K562 (cell line): ENCODE data around the gene CMTM4. TPM values are rescaled to one million over a fixed set of nuclear protein-coding genes. Genes with fewer than 3 reads are reported as not detected.

Source experiments
- ATAC-seq: fragments of 200-7000 bp; cut with Tn5 transposase; 3 replicates; pipeline ENCODE4 v1.9.1; 2020; ENCODE audit warnings: moderate library complexity
- BruUV-seq: library from RNA; stranded (reverse); fragments of 400-500 nt; replicated peaks from 2 replicates; lab custom pipeline; 2021; lab: Mats Ljungman, UMichigan
- CTCF ChIA-PET: fragments of 300-600 bp; formaldehyde crosslinking; extraction: SDS; loops from one replicate; lab custom pipeline; 2021; ENCODE audit warnings: low intra/inter-chr PET ratio; lab: Yijun Ruan, JAX
- POLR2A ChIA-PET: fragments of 300-600, 350-650 bp; sonication (Branson Sonifier 250); formaldehyde crosslinking; extraction: SDS; loops from one replicate; lab custom pipeline; 2021; ENCODE audit warnings: antibody characterized with exemption, inconsistent platforms; lab: Yijun Ruan, JAX
- DNase-seq, 4 experiments: peaks; one replicate each; pipeline versions ENCODE4 v3.0.0 to v3.0.0-alpha.2; 2011 to 2018; ENCODE audit warnings: low spot score in 3 of 4, mixed read lengths in 3 of 4; ENCODE audit errors: extremely low read depth in 1 of 4
- FAIRE-seq: peaks from 2 replicates; lab custom pipeline; 2011; peaks lifted over from hg19 to GRCh38; lab: Jason Lieb, UNC
- H2AFZ ChIP-seq: 2 replicates; pipeline ENCODE4 v1.6.0; 2011; ENCODE audit warnings: low read depth, low read length, control low read depth, inconsistent platforms
- H3K27ac ChIP-seq: fragments of 200-600 bp; 3 replicates; pipeline ENCODE4 v1.8.0; 2011; ENCODE audit warnings: low read depth, mild to moderate bottlenecking, control low read depth, inconsistent platforms, low read length, moderate library complexity, mixed read lengths; ENCODE audit errors: extremely low read depth
- H3K27me3 ChIP-seq, 2 experiments: fragments of 300-600 bp in 1 of 2; 2 replicates in 1 of 2; 3 replicates in 1 of 2; pipeline versions ENCODE4 v1.6.0 to v1.8.0; 2011; ENCODE audit warnings: inconsistent platforms in 2 of 2, low read length in 2 of 2, mild to moderate bottlenecking in 1 of 2, mixed read lengths in 1 of 2, moderate library complexity in 1 of 2; ENCODE audit not compliant: control insufficient read depth in 2 of 2, insufficient read depth in 2 of 2
- H3K36me3 ChIP-seq: fragments of 300-600 bp; 3 replicates; pipeline ENCODE4 v1.8.0; 2011; ENCODE audit warnings: mild to moderate bottlenecking, low read length, inconsistent platforms; ENCODE audit not compliant: control insufficient read depth, insufficient read depth
- H3K4me1 ChIP-seq, 2 experiments: fragments of 200-600 bp in 1 of 2; replicated peaks in 1 of 2; 2 replicates in 1 of 2; 3 replicates in 1 of 2; pipeline versions ENCODE4 v1.5.1 to v1.8.0; 2011; ENCODE audit warnings: inconsistent platforms in 2 of 2, low read length in 2 of 2, mild to moderate bottlenecking in 1 of 2, mixed read lengths in 1 of 2, moderate library complexity in 1 of 2; ENCODE audit not compliant: control insufficient read depth in 2 of 2, insufficient read depth in 2 of 2
- H3K4me2 ChIP-seq: 2 replicates; pipeline ENCODE4 v1.6.1; 2011; ENCODE audit warnings: low read length, control low read depth, inconsistent platforms, mixed read lengths; ENCODE audit not compliant: insufficient read depth
- H3K4me3 ChIP-seq: fragments of 200-600 bp; sonication (generic), shearing (Covaris generic); 2 replicates; pipeline ENCODE4 v1.5.1; 2016; ENCODE audit warnings: control low read depth, inconsistent platforms
- H3K79me2 ChIP-seq: fragments of 200-600 bp; 3 replicates; pipeline ENCODE4 v1.8.0; 2011; ENCODE audit warnings: low read length, inconsistent platforms; ENCODE audit not compliant: control insufficient read depth, insufficient read depth
- H3K9ac ChIP-seq, 2 experiments: 2 replicates each; pipeline versions ENCODE4 v1.6.0 to v1.6.1; 2011; ENCODE audit warnings: low read depth in 2 of 2, low read length in 2 of 2, control low read depth in 1 of 2, inconsistent platforms in 1 of 2, mild to moderate bottlenecking in 1 of 2, mixed read lengths in 1 of 2; ENCODE audit not compliant: insufficient read depth in 1 of 2
- H3K9me1 ChIP-seq: one replicate; pipeline ENCODE4 v1.6.0; 2011; ENCODE audit warnings: inconsistent platforms, mild to moderate bottlenecking, low read length, moderate library complexity; ENCODE audit not compliant: control insufficient read depth, insufficient read depth
- H3K9me3 ChIP-seq: replicated peaks from 2 replicates; pipeline ENCODE4 v1.5.1; 2011; ENCODE audit warnings: low read depth, low read length, inconsistent platforms; ENCODE audit not compliant: control insufficient read depth, insufficient read depth
- H4K20me1 ChIP-seq: replicated peaks from 2 replicates; pipeline ENCODE4 v1.6.1; 2011; ENCODE audit warnings: low read length, inconsistent platforms, mixed read lengths; ENCODE audit not compliant: control insufficient read depth, insufficient read depth
- FOXA1 ChIP-seq: fragments of 450-650 bp; IDR thresholded peaks from 2 replicates; pipeline ENCODE4 v1.6.1; 2016; ENCODE audit warnings: mild to moderate bottlenecking, borderline replicate concordance
- POU5F1 ChIP-seq: fragments of 150-350 bp; IDR thresholded peaks from 2 replicates; pipeline ENCODE4 v1.6.1; 2014; ENCODE audit warnings: borderline replicate concordance, low read length, low read depth, mild to moderate bottlenecking; ENCODE audit not compliant: partially characterized antibody
- PPARD ChIP-seq: fragments of 250-450 bp; sonication (Bioruptor Pico); IDR thresholded peaks from 2 replicates; pipeline ENCODE4 v1.8.0; 2022; ENCODE audit warnings: inconsistent platforms, mild to moderate bottlenecking, moderate library complexity
- RBM14 ChIP-seq: fragments of 200-400 bp; formaldehyde crosslinking; IDR thresholded peaks from 2 replicates; pipeline ENCODE4 v1.6.1; 2018; ENCODE audit warnings: low read depth, mild to moderate bottlenecking, low read length, moderate library complexity, borderline replicate concordance; ENCODE audit not compliant: insufficient read depth
- SPI1 ChIP-seq: IDR thresholded peaks from 2 replicates; pipeline ENCODE4 v1.6.1; 2011; ENCODE audit warnings: low read depth, low read length, control low read depth, borderline replicate concordance
- ZBTB7A ChIP-seq: IDR thresholded peaks from 2 replicates; pipeline ENCODE4 v1.6.1; 2011; ENCODE audit warnings: low read depth, mild to moderate bottlenecking, low read length, moderate library complexity, borderline replicate concordance; ENCODE audit not compliant: control insufficient read depth
- ZNF143 ChIP-seq: sonication (generic); formaldehyde crosslinking; IDR thresholded peaks from 2 replicates; pipeline ENCODE4 v1.9.0; 2022; ENCODE audit warnings: mild to moderate bottlenecking, missing genetic modification reagents
- ZNF398 ChIP-seq: fragments of 250-450 bp; sonication (Bioruptor Pico); IDR thresholded peaks from 2 replicates; pipeline ENCODE4 v1.8.0; 2021; ENCODE audit warnings: moderate library complexity, mild to moderate bottlenecking, inconsistent platforms
- ZNF77 ChIP-seq: fragments of 250-450 bp; sonication (Bioruptor Pico); IDR thresholded peaks from 2 replicates; pipeline ENCODE4 v1.5.0; 2020
- WGBS: fragments of 100-300 bp; shearing (Covaris generic); methylation state at CpG from one replicate; pipeline ENCODE4 v1.1.6; 2016; ENCODE audit warnings: low coverage, mixed read lengths; ENCODE audit not compliant: insufficient coverage; ENCODE audit errors: missing lambda C conversion rate; 5-methylcytosine and 5-hydroxymethylcytosine counted together
- in situ Hi-C: fragments of 300-500 bp; cut with MboI; formaldehyde crosslinking; loops from 4 replicates; pipeline ENCODE4 v1.15.0; 2018; ENCODE audit warnings: inconsistent platforms, mixed read lengths
- intact Hi-C: fragments of 100-400 bp; cut with micrococcal nuclease; formaldehyde crosslinking; loops from 2 replicates; pipeline ENCODE4 v1.14.2; 2022
- polyA plus RNA-seq, 8 experiments: library from polyadenylated mRNA; depleted of rRNA in 4 of 8; stranded (reverse) in 5 of 8; unstranded in 3 of 8; fragments of >200 nt; fragmentation: Nextera tagmentation in 2 of 8; fragmentation: Illumina TruSeq in 1 of 8; extraction: Ambion mirVana in 2 of 8; extraction: Trizol in 1 of 8; gene quantifications; 2 replicates each; pipeline versions ENCODE4 v1.2.1 to v1.2.3, GENCODE V29; 2011 to 2014; ENCODE audit warnings: inconsistent platforms in 1 of 8, missing spikeins in 1 of 8
- total RNA-seq, 7 experiments: library from RNA; depleted of rRNA in 6 of 7; stranded (reverse); fragments of >200 nt in 6 of 7; fragmentation: Illumina TruSeq in 2 of 7; extraction: Trizol in 2 of 7; gene quantifications; 2 replicates each; pipeline versions ENCODE4 v1.2.1 to v1.2.3, GENCODE V29; 2011 to 2021; ENCODE audit warnings: low replicate concordance in 1 of 7

Gene CMTM4
- total and polyA plus RNA-seq, 9 of the 15 experiments (the other 6 are each of a cell fraction or from before 2014, with no cell fraction given), result 2.0 to 21.3 (median 12.5) TPM

GRCh38 chr16:66608241-66609138 is 88.1 kb downstream of the CMTM4 start (continued):
- TF ChIP-seq ZNF398 (no peak), ZNF143 (CRISPR knock-in tag) (no peak), RBM14 (no peak), POU5F1 (no peak), ZNF77 (no peak)

- no peak for FAIRE-seq
- Histone ChIP-seq H3K9me3 (no peaks in the 10 kb centered on the region; the same call in 1 of the 2 replicates), H3K27ac (peak overlapping the region; percentile 92), H2AFZ (no peak overlapping the region), H3K9me1 (no peaks in the 10 kb centered on the region), H3K27me3 (no peaks in the 10 kb centered on the region), H3K36me3 (peaks cover 39% of the 10 kb centered on the region; the same call in 2 of the 3 replicates), H3K79me2 (peaks cover 17% of the 10 kb centered on the region), H3K4me2 (peak overlapping the region; percentile 70), H3K4me1 (peaks cover 25 to 61% of the 10 kb centered on the region in 2 experiments), H3K9ac (peak overlapping the region; percentile 80 to 95), H3K4me3 (peak overlapping the region; percentile 91), H4K20me1 (peaks cover 4% of the 10 kb centered on the region; the same call in 1 of the 2 replicates)
- TF ChIP-seq PPARD (CRISPR knock-in tag) (no peak), FOXA1 (no peak), SPI1 (peak; percentile 73), ZBTB7A (peak; percentile 18; the same call in 1 of the 2 replicates)
- in situ Hi-C loops, result loop anchor here (5.0 kb wide), 1 partner anchor 261 kb away; no protein-coding TSS in a partner anchor
- POLR2A ChIA-PET, result interaction anchor here (0.7 to 2.9 kb wide), 4 partner anchors 13 to 228 kb away, joined by 3 to 31 read pairs (median 3); no protein-coding TSS in a partner anchor
- WGBS, result 48% methylated on average over 9 of the region's 10 CpGs
- BruUV-seq, result TSS peak; percentile 53
- ATAC-seq, result no peak
- intact Hi-C loops, result loop anchor here (5.0 kb wide), 2 partner anchors 86 to 199 kb away; no protein-coding TSS in a partner anchor
- no peak for DNase-seq
- CTCF ChIA-PET, result interaction anchor here (0.6 kb wide), 1 partner anchor 260 kb away, joined by 3 read pairs; no protein-coding TSS in a partner anchor
Measured at GRCh38 chr16:66605979-66606751, 90.4 kb downstream of the CMTM4 start.
